Activated CD8-positive, alpha-beta T cell treated with anti-CD3 and anti-CD28 coated beads, Interleukin-2, amount 10 ng/mL, durations not matched to agents 7 days and 5 days (primary cell): ENCODE results near the gene ERBIN. TPM values are rescaled to one million over a fixed set of nuclear protein-coding genes. Genes with fewer than 3 reads are reported as not detected.
"Not testable (repeated sequence)": the region's sequence is repeated elsewhere in the genome, so short reads cannot be mapped to it uniquely, and the experiment has no call there.

Experiments
- ATAC-seq: fragments of 150-1000 bp; cut with Tn5 transposase; one replicate; pipeline ENCODE4 v1.10.0; 2021; ENCODE audit warnings: moderate library complexity
- CTCF ChIA-PET: fragments of 350-600 bp; sonication (Branson Sonifier 250); formaldehyde crosslinking; loops from one replicate; lab custom pipeline; 2021; ENCODE audit warnings: antibody characterized with exemption; lab: Charles Lee
- POLR2A ChIA-PET: fragments of 350-600 bp; sonication (Branson Sonifier 250); formaldehyde crosslinking; loops from one replicate; lab custom pipeline; 2021; ENCODE audit warnings: antibody characterized with exemption; lab: Charles Lee
- DNase-seq: peaks from one replicate; pipeline ENCODE4 v3.0.0-alpha.2; 2020
- H3K27ac Mint-ChIP-seq: one replicate; pipeline ENCODE4 v1.8.0; 2021; ENCODE audit warnings: mild to moderate bottlenecking, mixed read lengths
- H3K27me3 Mint-ChIP-seq: one replicate; pipeline ENCODE4 v1.8.0; 2021; ENCODE audit warnings: low read depth, mixed read lengths
- H3K36me3 Mint-ChIP-seq: one replicate; pipeline ENCODE4 v1.8.0; 2021; ENCODE audit warnings: low read depth, mixed read lengths
- H3K4me1 Mint-ChIP-seq: one replicate; pipeline ENCODE4 v1.8.0; 2021; ENCODE audit warnings: low read depth, mixed read lengths
- H3K4me3 Mint-ChIP-seq: one replicate; pipeline ENCODE4 v1.8.0; 2021; ENCODE audit warnings: mild to moderate bottlenecking, mixed read lengths
- H3K9me3 Mint-ChIP-seq: one replicate; pipeline ENCODE4 v1.8.0; 2022; ENCODE audit warnings: mixed read lengths; ENCODE audit not compliant: insufficient read depth
- total RNA-seq, 2 experiments: library from RNA; stranded (reverse); gene quantifications; one replicate each; pipeline ENCODE4 v1.2.3, GENCODE V29; 2021

ERBIN gene
- total RNA-seq, 2 experiments from 2014 or later: 44.8 to 46.9 TPM

- no peak for DNase-seq
- ChIA-PET POLR2A (no interaction called here), CTCF (no interaction called here)
- ATAC-seq: no peak
- H3K4me3 Mint-ChIP-seq: no peak overlapping the region
- peaks cover 11% of the 10 kb centered on the region for H3K9me3 Mint-ChIP-seq
- H3K27me3 Mint-ChIP-seq: no peaks in the 10 kb centered on the region
- H3K4me1 Mint-ChIP-seq: peaks cover 14% of the 10 kb centered on the region
- H3K27ac Mint-ChIP-seq: no peak overlapping the region
- peaks cover 19% of the 10 kb centered on the region for H3K36me3 Mint-ChIP-seq
Observed at GRCh38 chr5:65938256-65938655, 11.9 kb downstream of the ERBIN start.

DNA sequence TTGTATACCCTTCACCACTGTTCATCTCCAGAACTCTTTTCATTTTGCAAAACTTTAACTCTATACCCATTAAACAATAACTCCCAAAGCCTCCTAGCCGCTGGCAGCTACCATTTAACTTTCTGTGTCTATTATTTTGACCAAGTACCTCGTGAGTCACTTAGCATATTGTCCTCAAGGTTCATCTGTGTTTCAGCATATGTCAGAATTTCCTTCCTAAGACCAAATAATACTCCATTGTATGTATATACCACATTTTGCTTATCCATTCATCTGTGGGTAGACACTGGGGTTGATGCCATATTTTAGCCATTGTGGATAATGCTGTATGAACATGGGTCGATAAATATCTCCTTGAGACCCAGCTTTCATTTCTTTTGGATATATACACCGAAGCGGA, 17.4 kb downstream of the ERBIN start:
- no peak for DNase-seq
- H3K27me3 Mint-ChIP-seq: no peaks in the 10 kb centered on the region
- no peaks in the 10 kb centered on the region for H3K4me1 Mint-ChIP-seq
- ChIA-PET CTCF (interaction anchor here (0.6 kb wide), 1 partner anchor 142 kb away, joined by 3 read pairs; no protein-coding TSS in a partner anchor), POLR2A (no interaction called here)
- H3K9me3 Mint-ChIP-seq: peaks cover 13% of the 10 kb centered on the region
- peaks cover 25% of the 10 kb centered on the region for H3K36me3 Mint-ChIP-seq
- H3K4me3 Mint-ChIP-seq: no peak overlapping the region
- no peak overlapping the region for H3K27ac Mint-ChIP-seq
- ATAC-seq: no peak

DNA sequence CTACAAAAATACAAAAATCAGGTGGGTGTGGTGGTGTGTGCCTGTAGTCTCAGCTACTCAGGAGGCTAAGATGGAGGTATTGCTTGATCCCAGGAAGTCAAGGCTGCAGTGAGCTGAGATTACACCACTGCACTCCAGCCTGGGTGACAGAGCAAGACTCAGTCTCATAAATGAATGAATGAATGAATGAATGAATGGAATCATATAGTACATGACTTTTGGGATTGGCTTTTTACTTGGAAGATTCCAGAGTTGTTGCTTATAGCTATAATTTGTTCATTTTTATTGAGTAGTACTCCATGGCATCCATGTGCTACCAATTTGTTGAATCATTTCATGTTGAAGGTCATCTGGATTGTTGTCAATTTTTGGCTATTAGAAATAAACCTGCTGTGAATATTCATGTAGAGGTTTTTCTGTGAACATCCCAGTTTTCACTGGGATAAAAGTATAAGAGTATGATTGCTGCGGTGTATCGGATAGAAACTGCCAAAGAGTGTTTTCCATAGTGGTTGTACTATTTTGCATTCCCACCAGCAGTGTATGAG, 19.9 kb downstream of the ERBIN start:
- Mint-ChIP-seq H3K36me3 (peaks cover 28% of the 10 kb centered on the region), H3K27me3 (no peaks in the 10 kb centered on the region), H3K27ac (no peak overlapping the region), H3K4me3 (no peak overlapping the region), H3K9me3 (peaks cover 13% of the 10 kb centered on the region), H3K4me1 (peaks cover 2% of the 10 kb centered on the region)
- ChIA-PET CTCF (no interaction called here), POLR2A (no interaction called here)
- DNase-seq (no peak), ATAC-seq (no peak)

GRCh38 chr5:65948115-65948747, 21.9 kb downstream of the ERBIN start:
- Mint-ChIP-seq H3K4me3 (no peak overlapping the region), H3K27ac (no peak overlapping the region), H3K4me1 (peaks cover 2% of the 10 kb centered on the region), H3K27me3 (no peaks in the 10 kb centered on the region), H3K9me3 (peaks cover 6% of the 10 kb centered on the region), H3K36me3 (peaks cover 26% of the 10 kb centered on the region)
- ATAC-seq: no peak
- no peak for DNase-seq
- ChIA-PET CTCF (no interaction called here), POLR2A (no interaction called here)

DNA sequence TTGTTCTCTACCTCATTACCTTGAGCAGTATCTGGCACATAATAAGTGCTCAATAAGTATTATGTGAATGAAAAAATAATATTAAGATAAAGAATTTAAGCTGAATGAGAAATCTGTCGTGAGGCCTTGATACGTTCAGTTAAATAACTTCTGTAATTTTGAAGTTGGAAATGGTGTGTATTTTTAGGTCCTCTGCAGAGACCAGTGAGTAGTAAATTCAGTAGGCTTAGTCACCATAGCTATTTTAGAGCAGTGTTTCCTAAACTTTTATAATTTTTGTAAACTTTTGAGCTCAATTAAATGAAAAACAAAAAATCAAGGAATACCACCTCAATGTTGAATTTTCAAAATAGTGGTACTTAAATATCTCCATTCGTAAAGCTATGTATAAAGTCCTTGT, 25.0 kb downstream of the ERBIN start:
- CTCF ChIA-PET: interaction anchor here (1.3 kb wide), 1 partner anchor 25 kb away, joined by 3 read pairs; the partner anchor contains the start of gene ERBIN

GRCh38 chr5:65952259-65952658, 25.9 kb downstream of the ERBIN start:
- CTCF ChIA-PET: no interaction called here
- peaks cover 5% of the 10 kb centered on the region for H3K4me1 Mint-ChIP-seq

More for the DNA sequence above, 25.0 kb downstream of the ERBIN start:
- Mint-ChIP-seq H3K4me3 (no peak overlapping the region), H3K27me3 (no peaks in the 10 kb centered on the region), H3K4me1 (peaks cover 5% of the 10 kb centered on the region), H3K9me3 (peaks cover 11% of the 10 kb centered on the region), H3K36me3 (peaks cover 24% of the 10 kb centered on the region), H3K27ac (no peak overlapping the region)
- ATAC-seq (no peak), DNase-seq (no peak)
- POLR2A ChIA-PET: no interaction called here

GRCh38 chr5:65954200-65954599, 27.8 kb downstream of the ERBIN start:
- Mint-ChIP-seq H3K4me3 (no peak overlapping the region), H3K27ac (no peak overlapping the region), H3K36me3 (peaks cover 35% of the 10 kb centered on the region), H3K9me3 (peaks cover 9% of the 10 kb centered on the region), H3K4me1 (peaks cover 5% of the 10 kb centered on the region), H3K27me3 (no peaks in the 10 kb centered on the region)
- ChIA-PET POLR2A (no interaction called here), CTCF (no interaction called here)
- ATAC-seq (no peak), DNase-seq (no peak)

More at GRCh38 chr5:65952259-65952658, 25.9 kb downstream of the ERBIN start:
- H3K9me3 Mint-ChIP-seq: peaks cover 10% of the 10 kb centered on the region
- DNase-seq (no peak), ATAC-seq (no peak)
- POLR2A ChIA-PET: no interaction called here
- peaks cover 26% of the 10 kb centered on the region for H3K36me3 Mint-ChIP-seq
- H3K27me3 Mint-ChIP-seq: no peaks in the 10 kb centered on the region
- H3K4me3 Mint-ChIP-seq: no peak overlapping the region
- no peak overlapping the region for H3K27ac Mint-ChIP-seq

DNA sequence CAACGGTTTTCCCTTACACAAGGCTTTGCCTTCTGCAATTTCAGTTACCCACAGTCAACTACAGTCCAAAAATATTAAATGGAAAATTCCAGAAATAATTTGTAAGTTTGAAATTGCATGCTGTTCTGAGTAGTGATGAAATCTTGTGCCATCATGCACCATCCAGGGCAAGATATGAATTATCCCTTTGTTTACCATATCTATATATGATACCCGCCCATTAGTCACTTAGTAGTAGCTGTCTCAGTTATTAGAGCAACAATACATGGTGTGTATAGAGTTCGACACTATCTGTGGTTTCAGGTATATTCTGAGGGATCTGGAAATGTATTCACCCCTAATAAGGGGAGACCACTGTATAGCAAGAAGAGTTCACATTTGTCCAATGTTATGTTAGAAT, 29.4 kb downstream of the ERBIN start:
- POLR2A ChIA-PET: no interaction called here
- Mint-ChIP-seq H3K36me3 (peaks cover 32% of the 10 kb centered on the region), H3K4me3 (no peak overlapping the region), H3K27me3 (no peaks in the 10 kb centered on the region), H3K4me1 (peaks cover 8% of the 10 kb centered on the region), H3K9me3 (peaks cover 9% of the 10 kb centered on the region), H3K27ac (no peak overlapping the region)
- ATAC-seq (no peak), DNase-seq (no peak)
- CTCF ChIA-PET: no interaction called here

DNA sequence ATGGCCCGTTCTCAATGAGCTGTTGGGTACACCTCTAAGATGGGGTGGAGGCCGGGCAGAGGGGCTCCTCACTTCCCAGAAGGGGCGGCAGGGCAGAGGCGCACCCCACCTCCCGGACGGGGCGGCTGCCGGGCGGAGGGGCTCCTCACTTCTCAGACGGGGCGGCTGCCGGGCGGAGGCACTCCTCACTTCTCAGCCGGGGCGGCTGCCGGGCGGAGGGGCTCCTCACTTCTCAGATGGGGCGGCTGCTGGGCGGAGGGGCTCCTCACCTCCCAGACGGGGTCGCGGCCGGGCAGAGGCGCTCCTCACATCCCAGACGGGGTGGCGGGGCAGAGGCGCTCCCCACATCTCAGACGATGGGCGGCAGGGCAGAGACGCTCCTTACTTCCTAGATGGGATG, 31.3 kb downstream of the ERBIN start:
- H3K27me3 Mint-ChIP-seq, POLR2A ChIA-PET, H3K27ac Mint-ChIP-seq, DNase-seq, CTCF ChIA-PET, H3K9me3 Mint-ChIP-seq, H3K4me3 Mint-ChIP-seq, ATAC-seq: not testable (repeated sequence)
- Mint-ChIP-seq H3K36me3 (peaks cover 28% of the 10 kb centered on the region), H3K4me1 (peaks cover 16% of the 10 kb centered on the region)

DNA sequence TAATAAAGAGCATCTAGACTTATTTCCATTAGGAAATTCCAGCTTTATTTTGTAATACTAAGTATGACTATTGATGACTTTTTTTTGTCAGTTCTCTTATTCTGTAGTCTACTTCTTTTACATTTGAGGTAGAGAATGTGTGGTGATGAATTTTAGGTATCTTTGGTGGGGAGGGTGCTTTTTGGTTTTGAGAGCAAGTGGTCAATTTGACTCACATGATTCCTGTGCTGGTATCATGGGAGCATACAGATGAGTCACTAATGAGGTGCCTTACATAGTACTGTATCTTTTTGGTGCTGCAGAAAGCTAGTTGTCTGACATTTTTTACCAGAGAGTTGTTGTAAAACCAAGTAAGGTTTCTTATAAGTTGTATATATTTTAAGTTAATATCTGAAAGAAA, 35.3 kb downstream of the ERBIN start:
- no peak for DNase-seq
- CTCF ChIA-PET: no interaction called here
- POLR2A ChIA-PET: no interaction called here
- Mint-ChIP-seq H3K27me3 (no peaks in the 10 kb centered on the region), H3K27ac (no peak overlapping the region), H3K4me3 (no peak overlapping the region), H3K36me3 (peaks cover 18% of the 10 kb centered on the region), H3K9me3 (peaks cover 3% of the 10 kb centered on the region), H3K4me1 (peaks cover 15% of the 10 kb centered on the region)
- ATAC-seq: no peak

DNA sequence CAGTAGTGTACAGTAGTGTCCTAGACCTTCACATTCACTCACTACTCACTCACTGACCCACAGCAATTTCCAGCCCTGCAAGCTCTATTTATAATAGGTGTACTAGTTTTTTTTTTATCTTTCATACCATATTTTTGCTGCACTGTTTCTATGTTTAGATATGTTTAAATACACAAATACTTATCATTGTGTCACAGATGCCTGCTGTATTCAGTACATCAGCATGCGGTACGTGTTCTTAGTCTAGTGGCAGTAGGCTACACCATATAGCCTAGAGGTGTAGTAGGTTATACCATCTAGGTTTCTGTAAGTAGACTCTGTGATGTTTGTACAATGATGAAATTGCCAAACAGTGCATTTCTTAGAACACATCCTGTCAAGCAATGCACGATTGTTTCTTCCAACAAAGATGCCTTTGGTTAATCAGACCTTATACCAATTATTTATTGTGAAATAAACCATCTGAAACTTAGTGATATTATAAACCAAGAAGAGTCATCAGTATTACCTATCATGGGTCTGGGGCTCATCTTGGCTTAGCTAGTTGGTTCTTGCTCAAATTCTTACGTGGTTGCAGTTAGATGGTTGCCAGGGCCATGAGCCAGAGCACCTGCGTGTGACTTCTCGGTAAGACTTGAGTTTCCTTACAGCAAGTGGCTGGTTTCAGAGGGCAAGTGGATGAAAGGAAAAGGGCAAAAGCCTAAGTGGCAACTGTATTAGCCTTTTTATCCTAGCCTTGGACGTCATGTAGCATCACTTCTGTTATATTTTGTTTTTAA, 41.1 kb downstream of the ERBIN start:
- Mint-ChIP-seq H3K4me3 (no peak overlapping the region), H3K4me1 (peaks cover 30% of the 10 kb centered on the region), H3K9me3 (no peaks in the 10 kb centered on the region), H3K27ac (no peak overlapping the region), H3K27me3 (no peaks in the 10 kb centered on the region), H3K36me3 (peaks cover 13% of the 10 kb centered on the region)
- ChIA-PET CTCF (no interaction called here), POLR2A (interaction anchor here (1.0 kb wide), 1 partner anchor 344 kb away, joined by 3 read pairs; the partner anchor contains the start of gene TRIM23)
- no peak for DNase-seq
- no peak for ATAC-seq
